HTR-8/SVneo (cell line): ENCODE data around the gene ZDHHC11.
"Not testable (repeated sequence)": the region's sequence is repeated elsewhere in the genome, so short reads cannot be mapped to it uniquely, and the experiment has no call there.

Experiments used
- DNase-seq: peaks from one replicate; pipeline ENCODE4 v3.0.0; 2011; ENCODE audit warnings: low spot score, mixed read lengths; ENCODE audit not compliant: insufficient read length
- FAIRE-seq: peaks from 2 replicates; lab custom pipeline; 2011; peaks lifted over from hg19 to GRCh38; lab: Jason Lieb, UNC

ZDHHC11 gene

GRCh38 chr5:880816-881550 is 30.2 kb upstream of the ZDHHC11 start:
- FAIRE-seq (no peak), DNase-seq (no peak)

- DNase-seq, result not testable (repeated sequence)
- FAIRE-seq, result peak; percentile 88
Measured at GRCh38 chr5:878677-879076, 27.9 kb upstream of the ZDHHC11 start.

- FAIRE-seq, result no peak
Measured at GRCh38 chr5:878125-878524, 27.3 kb upstream of the ZDHHC11 start.

GRCh38 chr5:876398-877365 is 25.9 kb upstream of the ZDHHC11 start:
- FAIRE-seq (no peak), DNase-seq (no peak)

More at GRCh38 chr5:878125-878524, 27.3 kb upstream of the ZDHHC11 start:
- DNase-seq, result no peak

- FAIRE-seq (no peak), DNase-seq (no peak)
Measured at GRCh38 chr5:875931-876330, 25.1 kb upstream of the ZDHHC11 start.

GRCh38 chr5:873328-873727 is 22.5 kb upstream of the ZDHHC11 start:
- FAIRE-seq, result no peak
- no peak for DNase-seq

- DNase-seq (no peak), FAIRE-seq (no peak)
Measured at GRCh38 chr5:872301-872700, 21.5 kb upstream of the ZDHHC11 start.

- FAIRE-seq (no peak), DNase-seq (no peak)
Measured at GRCh38 chr5:871596-872298, 21.0 kb upstream of the ZDHHC11 start.

GRCh38 chr5:870956-871355 is 20.2 kb upstream of the ZDHHC11 start:
- no peak for FAIRE-seq
- DNase-seq, result no peak

- no peak for FAIRE-seq
- DNase-seq, result no peak
Measured at GRCh38 chr5:868428-869135, 17.8 kb upstream of the ZDHHC11 start.

- DNase-seq, result no peak
- FAIRE-seq, result no peak
Measured at GRCh38 chr5:867300-867870, 16.6 kb upstream of the ZDHHC11 start.

- FAIRE-seq (no peak), DNase-seq (no peak)
Measured at GRCh38 chr5:865771-866170, 15.0 kb upstream of the ZDHHC11 start.

- DNase-seq (no peak), FAIRE-seq (no peak)
Measured at GRCh38 chr5:865168-865521, 14.4 kb upstream of the ZDHHC11 start.

- no peak for DNase-seq
- no peak for FAIRE-seq
Measured at GRCh38 chr5:864492-865167, 13.8 kb upstream of the ZDHHC11 start.

- FAIRE-seq (no peak), DNase-seq (no peak)
Measured at GRCh38 chr5:863244-863805, 12.5 kb upstream of the ZDHHC11 start.

GRCh38 chr5:862367-863243 is 11.8 kb upstream of the ZDHHC11 start:
- no peak for FAIRE-seq
- DNase-seq, result no peak

- DNase-seq (no peak), FAIRE-seq (no peak)
Measured at GRCh38 chr5:861442-862366, 10.9 kb upstream of the ZDHHC11 start.
